Kidney (tissue), 14 donors: ENCODE results near the gene RHBDF2. TPM values are rescaled to one million over a fixed set of nuclear protein-coding genes. Genes with fewer than 3 reads are reported as not detected.

Experiments
- DNase-seq, 5 donors: peaks; one replicate each; pipeline ENCODE4 v3.0.0-alpha.2; 2013 to 2020
- FAIRE-seq: peaks from 2 replicates; lab custom pipeline; 2012; peaks lifted over from hg19 to GRCh38; lab: Jason Lieb, UNC
- H3K27ac ChIP-seq, 2 donors: one replicate each; pipeline ENCODE4 v1.7.0; 2013; ENCODE audit warnings: low read depth in 2 of 2, low read length in 2 of 2, inconsistent platforms in 1 of 2
- H3K27me3 ChIP-seq: one replicate; pipeline ENCODE4 v1.7.1; 2013; ENCODE audit warnings: low read length, inconsistent platforms; ENCODE audit not compliant: control insufficient read depth, insufficient read depth
- H3K36me3 ChIP-seq, 3 donors: one replicate each; pipeline versions ENCODE4 v1.7.0 to v1.7.1; 2013; ENCODE audit warnings: low read length in 3 of 3, control low read depth in 1 of 3, inconsistent platforms in 1 of 3; ENCODE audit not compliant: insufficient read depth in 3 of 3, control insufficient read depth in 2 of 3
- H3K4me1 ChIP-seq, 3 donors: one replicate each; pipeline versions ENCODE4 v1.7.0 to v1.7.1; 2013; ENCODE audit warnings: low read length in 3 of 3, inconsistent platforms in 1 of 3, low read depth in 1 of 3; ENCODE audit not compliant: control insufficient read depth in 2 of 3, insufficient read depth in 2 of 3
- H3K4me3 ChIP-seq, 3 donors: one replicate each; pipeline versions ENCODE4 v1.7.0 to v1.8.1; 2013; ENCODE audit warnings: low read length in 3 of 3, control low read depth in 1 of 3, inconsistent platforms in 1 of 3
- H3K9ac ChIP-seq, 3 donors: one replicate each; pipeline versions ENCODE4 v1.7.0 to v1.7.1; 2013; ENCODE audit warnings: low read length in 3 of 3, control low read depth in 1 of 3, inconsistent platforms in 1 of 3
- H3K9me3 ChIP-seq, 3 donors: one replicate each; pipeline versions ENCODE4 v1.7.0 to v1.7.1; 2013; ENCODE audit warnings: low read length in 3 of 3, control low read depth in 1 of 3, inconsistent platforms in 1 of 3; ENCODE audit not compliant: control insufficient read depth in 2 of 3, insufficient read depth in 1 of 3
- CTCF ChIP-seq: IDR thresholded peaks from 3 replicates; pipeline ENCODE4 v1.5.1; 2012; ENCODE audit warnings: mild to moderate bottlenecking, moderate library complexity, borderline replicate concordance; ENCODE audit not compliant: insufficient read depth; ENCODE audit errors: extremely low read depth
- intact Hi-C: fragments of 100-400 bp; cut with DNase I; formaldehyde crosslinking; loops from one replicate; pipeline ENCODE4 v1.11.1; 2022
- polyA plus RNA-seq: library from polyadenylated mRNA; stranded (reverse); fragments of 350-450 nt; fragmentation: Illumina TruSeq; extraction: RNeasy Lipid Tissue Mini Kit (QIAGEN cat#74804); gene quantifications from one replicate; pipeline ENCODE4 v1.2.3, GENCODE V29; 2014; ENCODE audit warnings: low read depth, low replicate concordance; ENCODE audit not compliant: insufficient read depth
- total RNA-seq: library from RNA; stranded (reverse); fragmentation: NEBNext Ultra II Directional; extraction: Animal tissue kit (Norgen Biotek cat#: 25700); gene quantifications from one replicate; pipeline ENCODE4 v1.2.1, GENCODE V29; 2021
- donor health status: control.
- donor health status: control.
- donor health status: control.
- donor health status: control.
- donor health status: control.
- donor health status: DM: yes; HTN: yes; CAD: no.
- donor health status: Normal renal cell carcinoma (clear cell type).

The RHBDF2 gene
- total and polyA plus RNA-seq, 2 donors from 2014 or later: 6.8 to 58.6 TPM

GRCh38 chr17:76537578-76538280, 36.5 kb upstream of the RHBDF2 start, which contains the start of gene CYGB:
CYGB (minus strand) TSS chr17:76537709; CDS start chr17:76537542, 167 bp downstream.
- Histone ChIP-seq H3K9me3 (no peaks in the 10 kb centered on the region), H3K4me1 (peaks cover 0 to 18% (median 7%) of the 10 kb centered on the region in 3 donors), H3K36me3 (no peaks in the 10 kb centered on the region), H3K27ac (peak within 1 kb of the TSS in 1 of 2 donors; percentile 28), H3K9ac (peak within 1 kb of the TSS in 1 of 3 donors; percentile 12), H3K4me3 (peak within 1 kb of the TSS in 1 of 3 donors; percentile 18), H3K27me3 (no peaks in the 10 kb centered on the region)
- DNase-seq (peak; percentile 37 to 80 (median 60)), FAIRE-seq (no peak)
- TF ChIP-seq CTCF: no peak
- intact Hi-C loops: no loop called here

GRCh38 chr17:76537288-76537577, 36.0 kb upstream of the RHBDF2 start:
- H3K27ac ChIP-seq: no peak overlapping the region
- no peak for FAIRE-seq
- peak; percentile 57 to 85 (median 71) for DNase-seq

GRCh38 chr17:76536511-76537287, 35.5 kb upstream of the RHBDF2 start:
- Histone ChIP-seq H3K9me3 (no peaks in the 10 kb centered on the region), H3K27ac (no peak overlapping the region), H3K4me3 (peak overlapping the region in 1 of 3 donors; percentile 18), H3K27me3 (no peaks in the 10 kb centered on the region), H3K4me1 (peaks cover 0 to 19% (median 7%) of the 10 kb centered on the region in 3 donors), H3K36me3 (no peaks in the 10 kb centered on the region), H3K9ac (no peak overlapping the region)
- TF ChIP-seq CTCF: no peak
- intact Hi-C loops: no loop called here
- FAIRE-seq (no peak), DNase-seq (peak in 2 of 5 donors; percentile 31 to 47)

More at GRCh38 chr17:76537288-76537577, 36.0 kb upstream of the RHBDF2 start:
- Histone ChIP-seq H3K4me3 (no peak overlapping the region), H3K9me3 (no peaks in the 10 kb centered on the region), H3K4me1 (peaks cover 0 to 18% (median 7%) of the 10 kb centered on the region in 3 donors), H3K36me3 (no peaks in the 10 kb centered on the region), H3K27me3 (no peaks in the 10 kb centered on the region), H3K9ac (no peak overlapping the region)
- intact Hi-C loops: no loop called here
- no peak for TF ChIP-seq CTCF
